CD4-positive, alpha-beta T cell (primary cell): Measurements from ENCODE around the gene B4GALNT1. TPM values are rescaled to one million over a fixed set of nuclear protein-coding genes. Genes with fewer than 3 reads are reported as not detected.

ENCODE experiments used
- ATAC-seq: fragments of 200-7000 bp; cut with Tn5 transposase; one replicate; pipeline ENCODE4 v1.10.0; 2022; ENCODE audit warnings: mild to moderate bottlenecking; ENCODE audit not compliant: poor library complexity
- CTCF ChIA-PET: fragments of 350-600 bp; sonication (Branson Sonifier 250); formaldehyde crosslinking; loops from one replicate; lab custom pipeline; 2021; ENCODE audit warnings: antibody characterized with exemption, inconsistent platforms; lab: Charles Lee
- POLR2A ChIA-PET: fragments of 350-600 bp; sonication (Branson Sonifier 250); formaldehyde crosslinking; loops from one replicate; lab custom pipeline; 2021; ENCODE audit warnings: antibody characterized with exemption, inconsistent platforms; lab: Charles Lee
- DNase-seq, 14 experiments: peaks; one replicate each; pipeline ENCODE4 v3.0.0-alpha.2; 2013 to 2020; ENCODE audit warnings: mixed read lengths in 2 of 14
- H3K27ac ChIP-seq, 2 donors: one replicate each; pipeline versions ENCODE4 v1.5.1 to v1.7.0; 2013; ENCODE audit warnings: low read length in 2 of 2, low read depth in 1 of 2, mild to moderate bottlenecking in 1 of 2
- H3K27me3 ChIP-seq, 2 experiments: 1 replicate in 1 of 2; 2 replicates in 1 of 2; pipeline versions ENCODE4 v1.6.1 to v1.7.0; 2013; ENCODE audit warnings: low read length in 2 of 2, control low read depth in 1 of 2, mild to moderate bottlenecking in 1 of 2, moderate library complexity in 1 of 2; ENCODE audit not compliant: insufficient read depth in 2 of 2, control insufficient read depth in 1 of 2
- H3K36me3 ChIP-seq: one replicate; pipeline ENCODE4 v1.6.1; 2013; ENCODE audit warnings: low read length, control low read depth; ENCODE audit not compliant: insufficient read depth
- H3K4me1 ChIP-seq: one replicate; pipeline ENCODE4 v1.6.1; 2013; ENCODE audit warnings: low read length, control low read depth; ENCODE audit not compliant: insufficient read depth
- H3K4me3 ChIP-seq: one replicate; pipeline ENCODE4 v1.5.1; 2013; ENCODE audit warnings: mild to moderate bottlenecking, low read length, moderate library complexity
- H3K9me3 ChIP-seq, 2 experiments: 1 replicate in 1 of 2; 2 replicates in 1 of 2; pipeline versions ENCODE4 v1.6.1 to v1.7.0; 2013; ENCODE audit warnings: low read length in 2 of 2, mild to moderate bottlenecking in 2 of 2, control low read depth in 1 of 2, moderate library complexity in 1 of 2; ENCODE audit not compliant: control insufficient read depth in 1 of 2, insufficient read depth in 1 of 2
- H3K27ac Mint-ChIP-seq: one replicate; pipeline ENCODE4 v1.8.0; 2020; ENCODE audit warnings: mixed read lengths
- H3K27me3 Mint-ChIP-seq: one replicate; pipeline ENCODE4 v1.8.0; 2021; ENCODE audit warnings: mixed read lengths
- H3K36me3 Mint-ChIP-seq: one replicate; pipeline ENCODE4 v1.8.0; 2021; ENCODE audit warnings: low read depth, mixed read lengths
- H3K4me1 Mint-ChIP-seq: one replicate; pipeline ENCODE4 v1.8.0; 2021; ENCODE audit warnings: low read depth, mixed read lengths
- H3K4me3 Mint-ChIP-seq: one replicate; pipeline ENCODE4 v1.8.0; 2020; ENCODE audit warnings: mild to moderate bottlenecking, mixed read lengths
- H3K9me3 Mint-ChIP-seq: one replicate; pipeline ENCODE4 v1.8.0; 2020; ENCODE audit warnings: mixed read lengths
- intact Hi-C, 2 experiments: fragments of 100-400 bp; cut with DNase I in 1 of 2; cut with micrococcal nuclease in 1 of 2; formaldehyde crosslinking; loops; one replicate each; pipeline versions ENCODE4 v1.15.1 to v1.9.0; 2023 to 2025; cut with DNase I, micrococcal nuclease
- total RNA-seq, 174 experiments: library from RNA in 2 of 174; stranded (reverse) in 2 of 174; gene quantifications; one replicate each; pipeline ENCODE4 v1.2.3 and lab custom pipeline; 2021 to 2026
- TF ChIP-seq, protein P1 (sequence below): fragments of 200-600 bp; IDR thresholded peaks from one replicate; pipeline ENCODE4 v1.8.0; 2022; ENCODE audit warnings: antibody characterized with exemption, mild to moderate bottlenecking

The B4GALNT1 gene
- total RNA-seq, 2 experiments from 2014 or later, result not detected

DNA sequence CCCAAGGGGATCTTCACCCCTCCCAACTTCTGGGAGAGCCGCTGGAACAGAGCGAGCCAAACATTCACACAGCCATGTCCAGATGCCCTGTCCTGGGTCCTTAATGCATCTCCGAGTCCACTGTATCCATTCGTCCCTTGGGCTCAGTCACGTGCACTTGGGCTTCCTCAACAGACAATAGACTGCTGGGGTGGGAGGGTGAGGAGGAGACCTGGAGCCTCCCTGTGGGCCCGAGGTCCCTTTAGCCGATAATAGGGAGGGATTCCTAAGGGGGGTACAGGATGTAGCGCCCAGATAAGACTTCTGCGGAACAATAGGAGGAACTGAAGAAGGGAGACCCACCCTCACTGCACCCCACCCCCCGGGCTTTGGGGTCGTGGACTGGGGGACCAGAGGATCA, 15.1 kb downstream of the B4GALNT1 start:
- ChIA-PET CTCF (interaction anchor here (3.6 kb wide), 1 partner anchor 35 kb away, joined by 36 read pairs; no protein-coding TSS in a partner anchor), POLR2A (no interaction called here)
- ATAC-seq, result no peak
- H3K4me3 Mint-ChIP-seq, result no peak overlapping the region
- no peak overlapping the region for H3K27ac Mint-ChIP-seq
- H3K4me3 ChIP-seq, result no peak overlapping the region
- peaks cover 0 to 12% of the 10 kb centered on the region in 2 experiments for H3K9me3 ChIP-seq
- H3K4me1 Mint-ChIP-seq, result peaks cover 33% of the 10 kb centered on the region
- H3K27ac ChIP-seq, result no peak overlapping the region
- H3K27me3 Mint-ChIP-seq, result peaks cover 99% of the 10 kb centered on the region
- TF ChIP-seq, protein P1, sequence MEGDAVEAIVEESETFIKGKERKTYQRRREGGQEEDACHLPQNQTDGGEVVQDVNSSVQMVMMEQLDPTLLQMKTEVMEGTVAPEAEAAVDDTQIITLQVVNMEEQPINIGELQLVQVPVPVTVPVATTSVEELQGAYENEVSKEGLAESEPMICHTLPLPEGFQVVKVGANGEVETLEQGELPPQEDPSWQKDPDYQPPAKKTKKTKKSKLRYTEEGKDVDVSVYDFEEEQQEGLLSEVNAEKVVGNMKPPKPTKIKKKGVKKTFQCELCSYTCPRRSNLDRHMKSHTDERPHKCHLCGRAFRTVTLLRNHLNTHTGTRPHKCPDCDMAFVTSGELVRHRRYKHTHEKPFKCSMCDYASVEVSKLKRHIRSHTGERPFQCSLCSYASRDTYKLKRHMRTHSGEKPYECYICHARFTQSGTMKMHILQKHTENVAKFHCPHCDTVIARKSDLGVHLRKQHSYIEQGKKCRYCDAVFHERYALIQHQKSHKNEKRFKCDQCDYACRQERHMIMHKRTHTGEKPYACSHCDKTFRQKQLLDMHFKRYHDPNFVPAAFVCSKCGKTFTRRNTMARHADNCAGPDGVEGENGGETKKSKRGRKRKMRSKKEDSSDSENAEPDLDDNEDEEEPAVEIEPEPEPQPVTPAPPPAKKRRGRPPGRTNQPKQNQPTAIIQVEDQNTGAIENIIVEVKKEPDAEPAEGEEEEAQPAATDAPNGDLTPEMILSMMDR, result no peak
- no peaks in the 10 kb centered on the region for H3K36me3 Mint-ChIP-seq
- intact Hi-C loops, result no loop called here
- peaks cover 61 to 75% of the 10 kb centered on the region in 2 experiments for H3K27me3 ChIP-seq
- H3K36me3 ChIP-seq, result no peaks in the 10 kb centered on the region
- H3K4me1 ChIP-seq, result peaks cover 33% of the 10 kb centered on the region
- no peaks in the 10 kb centered on the region for H3K9me3 Mint-ChIP-seq
- DNase-seq, result no peak

- H3K4me3 ChIP-seq, result no peak overlapping the region
- CTCF ChIA-PET, result interaction anchor here (2.0 kb wide), 1 partner anchor 33 kb away, joined by 12 read pairs; no protein-coding TSS in a partner anchor
- peaks cover 29% of the 10 kb centered on the region for H3K4me1 ChIP-seq
- ATAC-seq (no peak), DNase-seq (no peak)
- Mint-ChIP-seq H3K4me3 (peak overlapping the region; percentile 11), H3K36me3 (no peaks in the 10 kb centered on the region), H3K4me1 (peaks cover 32% of the 10 kb centered on the region), H3K9me3 (no peaks in the 10 kb centered on the region), H3K27me3 (peaks cover 96% of the 10 kb centered on the region), H3K27ac (no peak overlapping the region)
- no peaks in the 10 kb centered on the region for H3K36me3 ChIP-seq
- TF ChIP-seq, protein P1, result no peak
- H3K27ac ChIP-seq, result no peak overlapping the region
- intact Hi-C loops, result no loop called here
- peaks cover 0 to 11% of the 10 kb centered on the region in 2 experiments for H3K9me3 ChIP-seq
- peaks cover 55 to 74% of the 10 kb centered on the region in 2 experiments for H3K27me3 ChIP-seq
- POLR2A ChIA-PET, result no interaction called here
These were observed 16.5 kb downstream of the B4GALNT1 start for GRCh38 chr12:57616383-57617101.

DNA sequence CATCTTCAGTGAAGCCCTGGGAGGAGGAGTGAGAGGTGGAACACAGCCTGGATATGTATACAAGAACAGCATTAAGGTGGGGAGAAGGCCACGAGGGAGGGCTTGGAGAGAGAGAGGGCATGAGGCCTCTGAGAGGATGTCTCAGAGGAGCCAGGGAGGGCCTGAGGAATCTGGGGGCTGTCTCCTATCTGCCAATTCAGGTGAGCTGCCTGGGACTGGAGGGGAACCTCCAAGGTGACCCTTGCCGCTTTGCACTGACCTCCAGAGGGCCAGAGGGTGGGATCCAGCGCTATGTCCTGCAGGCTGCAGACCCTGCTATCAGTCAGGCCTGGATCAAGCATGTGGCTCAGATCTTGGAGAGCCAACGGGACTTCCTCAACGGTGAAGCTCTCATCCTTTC, 17.4 kb downstream of the B4GALNT1 start:
- Histone ChIP-seq H3K9me3 (peaks cover 0 to 6% of the 10 kb centered on the region in 2 experiments), H3K36me3 (no peaks in the 10 kb centered on the region), H3K4me1 (peaks cover 29% of the 10 kb centered on the region), H3K4me3 (no peak overlapping the region), H3K27me3 (peaks cover 46 to 65% of the 10 kb centered on the region in 2 experiments), H3K27ac (no peak overlapping the region)
- no peak for ATAC-seq
- intact Hi-C loops, result no loop called here
- DNase-seq, result no peak
- Mint-ChIP-seq H3K27ac (no peak overlapping the region), H3K36me3 (no peaks in the 10 kb centered on the region), H3K4me1 (peaks cover 27% of the 10 kb centered on the region), H3K9me3 (no peaks in the 10 kb centered on the region), H3K4me3 (no peak overlapping the region), H3K27me3 (peaks cover 89% of the 10 kb centered on the region)
- TF ChIP-seq, protein P1, result no peak
- ChIA-PET CTCF (interaction anchor here (2.0 kb wide), 1 partner anchor 32 kb away, joined by 12 read pairs; no protein-coding TSS in a partner anchor), POLR2A (no interaction called here)
